CD14-positive monocyte (primary cell): ENCODE results near the gene FAM234A. TPM values are rescaled to one million over a fixed set of nuclear protein-coding genes. Genes with fewer than 3 reads are reported as not detected.

Source experiments
- DNase-seq, 3 donors: peaks; one replicate each; pipeline ENCODE4 v3.0.0-alpha.2; 2011 to 2022
- H2AFZ ChIP-seq: 2 replicates; pipeline ENCODE4 v1.6.0; 2012; ENCODE audit warnings: mild to moderate bottlenecking, low read depth, low read length, inconsistent platforms; ENCODE audit not compliant: insufficient read depth, poor library complexity, severe bottlenecking
- H3K27ac ChIP-seq, 2 donors: 1 replicate in 1 of 2; 2 replicates in 1 of 2; pipeline ENCODE4 v1.5.1; 2012 to 2013; ENCODE audit warnings: low read length in 2 of 2, control low read depth in 1 of 2, inconsistent platforms in 1 of 2, low read depth in 1 of 2, mild to moderate bottlenecking in 1 of 2
- H3K27me3 ChIP-seq, 2 donors: one replicate each; pipeline versions ENCODE4 v1.6.0 to v1.6.1; 2011 to 2013; ENCODE audit warnings: low read length in 2 of 2; ENCODE audit not compliant: control insufficient read depth in 2 of 2, insufficient read depth in 2 of 2
- H3K36me3 ChIP-seq, 2 donors: replicated peaks in 1 of 2; 1 replicate in 1 of 2; 2 replicates in 1 of 2; pipeline versions ENCODE4 v1.5.1 to v1.6.1; 2012 to 2013; ENCODE audit warnings: low read length in 2 of 2, control low read depth in 1 of 2, inconsistent platforms in 1 of 2, mild to moderate bottlenecking in 1 of 2; ENCODE audit not compliant: insufficient read depth in 2 of 2, control insufficient read depth in 1 of 2
- H3K4me1 ChIP-seq, 2 donors: 1 replicate in 1 of 2; 2 replicates in 1 of 2; pipeline versions ENCODE4 v1.5.1 to v1.6.1; 2012 to 2013; ENCODE audit warnings: low read length in 2 of 2, control low read depth in 1 of 2, inconsistent platforms in 1 of 2, mild to moderate bottlenecking in 1 of 2, moderate library complexity in 1 of 2; ENCODE audit not compliant: insufficient read depth in 2 of 2, control insufficient read depth in 1 of 2
- H3K4me2 ChIP-seq: replicated peaks from 2 replicates; pipeline ENCODE3; 2012; ENCODE audit warnings: low read length, moderate library complexity, mild to moderate bottlenecking; ENCODE audit not compliant: poor library complexity, severe bottlenecking; ENCODE audit errors: extremely low read depth
- H3K4me3 ChIP-seq, 3 experiments: fragments of 200-600 bp in 1 of 3; sonication (generic) in 1 of 3; replicated peaks in 1 of 3; 1 replicate in 2 of 3; 2 replicates in 1 of 3; pipeline ENCODE4 v1.5.1; 2011 to 2013; ENCODE audit warnings: low read length in 3 of 3, mild to moderate bottlenecking in 3 of 3, control low read depth in 2 of 3, low read depth in 2 of 3, inconsistent platforms in 1 of 3, moderate library complexity in 1 of 3
- H3K79me2 ChIP-seq: 2 replicates; pipeline ENCODE4 v1.6.0; 2012; ENCODE audit warnings: mild to moderate bottlenecking, control low read depth, inconsistent platforms, low read length, moderate library complexity; ENCODE audit not compliant: insufficient read depth
- H3K9ac ChIP-seq: 2 replicates; pipeline ENCODE4 v1.6.0; 2017; ENCODE audit warnings: low read length, mild to moderate bottlenecking; ENCODE audit not compliant: insufficient read depth, poor library complexity, severe bottlenecking
- H3K9me3 ChIP-seq, 2 donors: replicated peaks in 1 of 2; 1 replicate in 1 of 2; 2 replicates in 1 of 2; pipeline versions ENCODE4 v1.5.1 to v1.6.1; 2012 to 2013; ENCODE audit warnings: low read length in 2 of 2, control low read depth in 1 of 2; ENCODE audit not compliant: control insufficient read depth in 1 of 2, insufficient read depth in 1 of 2
- H4K20me1 ChIP-seq: 2 replicates; pipeline ENCODE4 v1.6.0; 2012; ENCODE audit warnings: mild to moderate bottlenecking, low read length, control low read depth, moderate library complexity; ENCODE audit not compliant: insufficient read depth
- H3K27ac Mint-ChIP-seq, 7 donors: one replicate each; pipeline ENCODE4 v1.8.0; 2020; ENCODE audit warnings: mild to moderate bottlenecking in 7 of 7, mixed read lengths in 7 of 7, moderate library complexity in 6 of 7, inconsistent platforms in 2 of 7
- H3K27me3 Mint-ChIP-seq, 3 donors: one replicate each; pipeline ENCODE4 v1.8.0; 2021 to 2022; ENCODE audit warnings: low read depth in 3 of 3, mild to moderate bottlenecking in 3 of 3, mixed read lengths in 3 of 3, moderate library complexity in 3 of 3, inconsistent platforms in 1 of 3
- H3K36me3 Mint-ChIP-seq, 2 donors: one replicate each; pipeline ENCODE4 v1.8.0; 2020; ENCODE audit warnings: mixed read lengths in 2 of 2, inconsistent platforms in 1 of 2, mild to moderate bottlenecking in 1 of 2
- H3K4me1 Mint-ChIP-seq: one replicate; pipeline ENCODE4 v1.8.0; 2020; ENCODE audit warnings: mild to moderate bottlenecking, mixed read lengths
- H3K4me3 Mint-ChIP-seq, 2 donors: one replicate each; pipeline ENCODE4 v1.8.0; 2020; ENCODE audit warnings: mild to moderate bottlenecking in 2 of 2, mixed read lengths in 2 of 2, moderate library complexity in 1 of 2
- H3K9me3 Mint-ChIP-seq, 7 donors: one replicate each; pipeline ENCODE4 v1.8.0; 2020 to 2022; ENCODE audit warnings: mixed read lengths in 7 of 7, mild to moderate bottlenecking in 6 of 7, moderate library complexity in 6 of 7, inconsistent platforms in 2 of 7
- WGBS: methylation state at CpG from one replicate; pipeline ENCODE4 v1.1.5; 2013; ENCODE audit warnings: missing lambda C conversion rate; ENCODE audit not compliant: insufficient coverage; 5-methylcytosine and 5-hydroxymethylcytosine counted together
- intact Hi-C, 2 donors: fragments of 100-400 bp; cut with micrococcal nuclease; formaldehyde crosslinking; loops; one replicate each; pipeline versions ENCODE4 v1.15.0 to v1.15.1; 2023
- polyA plus RNA-seq, 3 donors: library from polyadenylated mRNA; depleted of rRNA in 1 of 3; unstranded in 2 of 3; stranded (reverse) in 1 of 3; fragments of 300-500 nt in 2 of 3; fragments of >200 nt in 1 of 3; fragmentation: Illumina TruSeq in 2 of 3; gene quantifications; 1 replicate in 2 of 3; 2 replicates in 1 of 3; pipeline ENCODE4 v1.2.3, GENCODE V29; 2012 to 2021
- TF ChIP-seq, protein P1 (sequence below): fragments of 200-600 bp; IDR thresholded peaks from one replicate; pipeline ENCODE4 v1.8.0; 2022; ENCODE audit warnings: antibody characterized with exemption, mild to moderate bottlenecking

Gene FAM234A
- polyA plus RNA-seq, 3 donors, result 22.5 to 40.4 (median 25.1) TPM

DNA sequence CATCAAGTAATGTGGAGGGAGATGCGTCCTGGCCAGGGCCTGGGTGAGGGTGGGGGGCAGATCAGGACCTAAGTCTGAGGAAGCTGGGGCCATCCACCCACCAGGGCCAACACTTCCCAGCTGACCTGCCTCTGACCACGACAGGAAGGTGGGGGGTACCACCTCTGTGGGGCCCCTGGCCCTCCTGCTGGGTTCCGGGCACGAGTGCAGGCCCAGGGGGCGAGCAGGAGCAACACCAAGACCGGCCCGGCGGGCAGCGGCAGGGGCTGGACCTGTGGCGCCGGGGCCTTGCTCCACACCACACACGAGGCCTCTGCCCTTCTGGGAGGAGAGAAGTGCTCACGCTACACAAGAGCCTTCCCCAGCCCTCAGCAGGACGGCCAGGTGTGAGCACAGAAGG is 61.7 kb downstream of the FAM234A start:
- Mint-ChIP-seq H3K36me3 (peaks cover 32 to 80% of the 10 kb centered on the region in 2 donors), H3K9me3 (no peaks in the 10 kb centered on the region), H3K4me1 (no peaks in the 10 kb centered on the region), H3K27me3 (no peaks in the 10 kb centered on the region), H3K27ac (no peak overlapping the region), H3K4me3 (no peak overlapping the region)
- Histone ChIP-seq H2AFZ (no peak overlapping the region), H3K4me1 (no peaks in the 10 kb centered on the region), H3K27ac (no peak overlapping the region), H3K27me3 (no peaks in the 10 kb centered on the region), H3K9ac (no peak overlapping the region), H4K20me1 (no peaks in the 10 kb centered on the region), H3K9me3 (no peaks in the 10 kb centered on the region), H3K79me2 (no peaks in the 10 kb centered on the region), H3K36me3 (peaks cover 56 to 81% of the 10 kb centered on the region in 2 donors), H3K4me3 (no peak overlapping the region), H3K4me2 (no peak overlapping the region)
- 90% methylated on average over 7 of the region's 14 CpGs for WGBS
- DNase-seq, result no peak
- intact Hi-C loops, result no loop called here
- TF ChIP-seq, protein P1, sequence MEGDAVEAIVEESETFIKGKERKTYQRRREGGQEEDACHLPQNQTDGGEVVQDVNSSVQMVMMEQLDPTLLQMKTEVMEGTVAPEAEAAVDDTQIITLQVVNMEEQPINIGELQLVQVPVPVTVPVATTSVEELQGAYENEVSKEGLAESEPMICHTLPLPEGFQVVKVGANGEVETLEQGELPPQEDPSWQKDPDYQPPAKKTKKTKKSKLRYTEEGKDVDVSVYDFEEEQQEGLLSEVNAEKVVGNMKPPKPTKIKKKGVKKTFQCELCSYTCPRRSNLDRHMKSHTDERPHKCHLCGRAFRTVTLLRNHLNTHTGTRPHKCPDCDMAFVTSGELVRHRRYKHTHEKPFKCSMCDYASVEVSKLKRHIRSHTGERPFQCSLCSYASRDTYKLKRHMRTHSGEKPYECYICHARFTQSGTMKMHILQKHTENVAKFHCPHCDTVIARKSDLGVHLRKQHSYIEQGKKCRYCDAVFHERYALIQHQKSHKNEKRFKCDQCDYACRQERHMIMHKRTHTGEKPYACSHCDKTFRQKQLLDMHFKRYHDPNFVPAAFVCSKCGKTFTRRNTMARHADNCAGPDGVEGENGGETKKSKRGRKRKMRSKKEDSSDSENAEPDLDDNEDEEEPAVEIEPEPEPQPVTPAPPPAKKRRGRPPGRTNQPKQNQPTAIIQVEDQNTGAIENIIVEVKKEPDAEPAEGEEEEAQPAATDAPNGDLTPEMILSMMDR, result no peak

DNA sequence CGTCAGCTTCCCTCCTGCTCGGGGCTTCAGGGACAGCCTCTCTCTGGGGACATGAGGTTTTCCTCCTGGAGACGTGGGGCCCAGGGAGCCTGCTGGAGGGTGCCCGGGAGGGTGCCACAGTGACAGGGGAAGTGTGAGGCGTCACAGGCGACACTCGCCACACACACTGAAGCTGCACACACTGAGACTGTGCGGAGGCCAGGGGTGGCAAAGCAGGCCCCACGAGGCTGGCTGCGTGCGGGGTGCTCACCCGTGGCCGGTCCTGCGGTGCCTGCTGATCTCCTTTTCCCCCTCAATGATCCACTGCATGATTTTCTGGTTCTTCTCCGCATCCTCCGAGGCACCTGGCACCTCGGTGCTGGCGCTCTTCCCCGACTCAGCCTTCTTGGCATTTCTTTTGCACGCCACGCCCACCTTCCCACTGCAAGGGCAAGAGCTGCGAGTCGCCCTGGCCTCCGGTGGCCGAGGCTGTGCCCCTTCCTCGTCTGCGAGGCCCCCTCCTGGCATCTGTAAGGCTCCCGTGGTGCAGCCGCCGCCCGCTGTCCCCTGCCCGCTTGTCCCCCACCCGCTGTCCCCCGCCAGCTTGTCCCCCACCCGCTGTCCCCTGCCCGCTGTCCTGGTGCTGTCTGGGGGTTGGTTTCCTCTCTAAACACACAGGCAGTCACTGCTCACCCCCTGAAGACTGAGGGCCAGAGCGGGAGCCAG is 62.3 kb downstream of the FAM234A start:
- Mint-ChIP-seq H3K27me3 (no peaks in the 10 kb centered on the region), H3K4me3 (no peak overlapping the region), H3K36me3 (peaks cover 31 to 80% of the 10 kb centered on the region in 2 donors), H3K9me3 (no peaks in the 10 kb centered on the region), H3K4me1 (no peaks in the 10 kb centered on the region), H3K27ac (no peak overlapping the region)
- no peaks in the 10 kb centered on the region for H3K79me2 ChIP-seq
- H3K4me3 ChIP-seq, result no peak overlapping the region
- no peaks in the 10 kb centered on the region for H3K4me1 ChIP-seq
- intact Hi-C loops, result no loop called here
- H3K9ac ChIP-seq, result no peak overlapping the region
- H3K27me3 ChIP-seq, result no peaks in the 10 kb centered on the region
- no peak for DNase-seq
- no peak overlapping the region for H2AFZ ChIP-seq
- TF ChIP-seq, protein P1, result no peak
- H3K4me2 ChIP-seq, result no peak overlapping the region
- H4K20me1 ChIP-seq, result no peaks in the 10 kb centered on the region
- H3K27ac ChIP-seq, result no peak overlapping the region
- H3K36me3 ChIP-seq, result peaks cover 53 to 81% of the 10 kb centered on the region in 2 donors
- no peaks in the 10 kb centered on the region for H3K9me3 ChIP-seq
- WGBS, result 90% methylated on average over 29 of the region's 37 CpGs
